MCF 10A (cell line): ENCODE data around the gene EXOC2. TPM values are rescaled to one million over a fixed set of nuclear protein-coding genes. Genes with fewer than 3 reads are reported as not detected.

Experiments
- BruUV-seq: library from RNA; stranded (reverse); fragments of 400-500 nt; replicated peaks from 2 replicates; lab custom pipeline; 2021; lab: Mats Ljungman, UMichigan
- CTCF ChIA-PET: fragments of 300-600 bp; sonication (Branson Sonifier 250); formaldehyde crosslinking; extraction: SDS; loops from one replicate; lab custom pipeline; 2021; ENCODE audit warnings: antibody characterized with exemption, inconsistent platforms; lab: Yijun Ruan, JAX
- POLR2A ChIA-PET: fragments of 300-600, 350-650 bp; sonication (Branson Sonifier 250); formaldehyde crosslinking; extraction: SDS; loops from one replicate; lab custom pipeline; 2020; ENCODE audit warnings: antibody characterized with exemption, inconsistent platforms; lab: Yijun Ruan, JAX
- DNase-seq: peaks from one replicate; pipeline ENCODE4 v3.0.0-alpha.2; 2018; ENCODE audit not compliant: unreplicated experiment
- H3K27ac Mint-ChIP-seq: one replicate; pipeline ENCODE4 v1.8.0; 2022; ENCODE audit warnings: mild to moderate bottlenecking, low read depth, mixed read lengths; ENCODE audit not compliant: unreplicated experiment
- H3K27me3 Mint-ChIP-seq: one replicate; pipeline ENCODE4 v1.8.0; 2022; ENCODE audit warnings: mixed read lengths; ENCODE audit not compliant: insufficient read depth, unreplicated experiment
- H3K36me3 Mint-ChIP-seq: one replicate; pipeline ENCODE4 v1.8.0; 2022; ENCODE audit warnings: mild to moderate bottlenecking, moderate library complexity, mixed read lengths; ENCODE audit not compliant: insufficient read depth, unreplicated experiment
- H3K4me1 Mint-ChIP-seq: one replicate; pipeline ENCODE4 v1.8.0; 2022; ENCODE audit warnings: mixed read lengths; ENCODE audit not compliant: insufficient read depth, unreplicated experiment
- H3K4me3 Mint-ChIP-seq: one replicate; pipeline ENCODE4 v1.8.0; 2022; ENCODE audit warnings: mild to moderate bottlenecking, moderate library complexity, mixed read lengths; ENCODE audit not compliant: unreplicated experiment
- H3K9me3 Mint-ChIP-seq: one replicate; pipeline ENCODE4 v1.8.0; 2022; ENCODE audit warnings: mixed read lengths; ENCODE audit not compliant: unreplicated experiment
- intact Hi-C: fragments of 100-400 bp; cut with micrococcal nuclease; formaldehyde crosslinking; loops from 2 replicates; pipeline ENCODE4 v1.14.1; 2022
- total RNA-seq: library from RNA; stranded (reverse); gene quantifications from 2 replicates; pipeline ENCODE4 v1.2.3, GENCODE V29; 2022
- TF ChIP-seq, protein P1 (sequence below): fragments of 200-600 bp; IDR thresholded peaks from one replicate; pipeline ENCODE4 v1.8.0; 2022; ENCODE audit warnings: antibody characterized with exemption, mild to moderate bottlenecking; ENCODE audit not compliant: unreplicated experiment

EXOC2 gene
- total RNA-seq, 1 experiment from 2014 or later = 14.6 TPM

DNA sequence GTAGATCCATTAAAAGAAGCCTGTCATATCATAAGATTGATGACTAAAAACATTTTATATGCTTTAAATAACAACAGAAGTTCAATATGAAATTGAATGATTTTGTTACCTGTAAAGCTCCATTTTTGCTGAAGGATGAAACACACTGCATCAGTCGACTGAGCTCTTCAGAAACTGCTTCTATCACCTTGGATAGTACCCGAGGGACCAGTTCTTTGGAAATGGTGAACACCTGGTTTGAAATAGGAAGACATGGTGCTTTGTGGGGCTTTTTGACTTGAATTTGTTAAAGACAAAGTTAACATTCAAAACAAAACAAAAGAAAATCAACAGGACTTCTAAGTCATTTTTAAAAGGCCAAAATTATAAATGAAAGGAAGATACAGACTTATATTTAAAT lies 195.7 kb downstream of the EXOC2 start:
- Mint-ChIP-seq H3K4me1 (no peaks in the 10 kb centered on the region), H3K9me3 (no peaks in the 10 kb centered on the region), H3K4me3 (no peak overlapping the region), H3K27ac (no peak overlapping the region), H3K36me3 (peaks cover 30% of the 10 kb centered on the region), H3K27me3 (no peaks in the 10 kb centered on the region)
- CTCF ChIA-PET = no interaction called here
- intact Hi-C loops = no loop called here
- BruUV-seq = no TSS peak
- DNase-seq = no peak
- POLR2A ChIA-PET = interaction anchor here (0.6 kb wide), 1 partner anchor 12 kb away, joined by 3 read pairs; no protein-coding TSS in a partner anchor
- TF ChIP-seq, protein P1, sequence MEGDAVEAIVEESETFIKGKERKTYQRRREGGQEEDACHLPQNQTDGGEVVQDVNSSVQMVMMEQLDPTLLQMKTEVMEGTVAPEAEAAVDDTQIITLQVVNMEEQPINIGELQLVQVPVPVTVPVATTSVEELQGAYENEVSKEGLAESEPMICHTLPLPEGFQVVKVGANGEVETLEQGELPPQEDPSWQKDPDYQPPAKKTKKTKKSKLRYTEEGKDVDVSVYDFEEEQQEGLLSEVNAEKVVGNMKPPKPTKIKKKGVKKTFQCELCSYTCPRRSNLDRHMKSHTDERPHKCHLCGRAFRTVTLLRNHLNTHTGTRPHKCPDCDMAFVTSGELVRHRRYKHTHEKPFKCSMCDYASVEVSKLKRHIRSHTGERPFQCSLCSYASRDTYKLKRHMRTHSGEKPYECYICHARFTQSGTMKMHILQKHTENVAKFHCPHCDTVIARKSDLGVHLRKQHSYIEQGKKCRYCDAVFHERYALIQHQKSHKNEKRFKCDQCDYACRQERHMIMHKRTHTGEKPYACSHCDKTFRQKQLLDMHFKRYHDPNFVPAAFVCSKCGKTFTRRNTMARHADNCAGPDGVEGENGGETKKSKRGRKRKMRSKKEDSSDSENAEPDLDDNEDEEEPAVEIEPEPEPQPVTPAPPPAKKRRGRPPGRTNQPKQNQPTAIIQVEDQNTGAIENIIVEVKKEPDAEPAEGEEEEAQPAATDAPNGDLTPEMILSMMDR = no peak

DNA sequence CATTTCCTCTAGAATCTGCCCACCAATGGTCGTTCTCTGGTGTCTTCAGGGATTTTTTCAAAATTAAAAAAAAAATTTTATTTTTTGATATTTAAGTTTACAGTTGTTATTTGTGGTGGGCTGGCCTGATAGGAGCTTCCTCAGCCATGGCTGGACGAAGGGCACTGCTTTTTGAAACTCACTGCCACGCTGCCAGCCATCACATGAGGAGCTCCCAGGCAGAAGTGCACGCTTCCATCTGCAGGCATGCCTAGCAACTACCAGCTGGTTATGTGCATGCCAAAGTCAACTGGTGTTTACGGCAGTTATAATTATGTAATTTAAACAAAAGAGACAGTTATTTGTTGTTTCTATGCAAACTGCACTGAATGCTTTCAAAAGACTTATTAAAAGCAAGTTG lies 196.3 kb downstream of the EXOC2 start:
- H3K27ac Mint-ChIP-seq = no peak overlapping the region
- H3K36me3 Mint-ChIP-seq = peaks cover 30% of the 10 kb centered on the region
- ChIA-PET CTCF (no interaction called here), POLR2A (no interaction called here)
- TF ChIP-seq, protein P1 = no peak
- DNase-seq = no peak
- H3K9me3 Mint-ChIP-seq = no peaks in the 10 kb centered on the region
- no peaks in the 10 kb centered on the region for H3K4me1 Mint-ChIP-seq
- intact Hi-C loops = no loop called here
- no peak overlapping the region for H3K4me3 Mint-ChIP-seq
- no TSS peak for BruUV-seq
- H3K27me3 Mint-ChIP-seq = no peaks in the 10 kb centered on the region

DNA sequence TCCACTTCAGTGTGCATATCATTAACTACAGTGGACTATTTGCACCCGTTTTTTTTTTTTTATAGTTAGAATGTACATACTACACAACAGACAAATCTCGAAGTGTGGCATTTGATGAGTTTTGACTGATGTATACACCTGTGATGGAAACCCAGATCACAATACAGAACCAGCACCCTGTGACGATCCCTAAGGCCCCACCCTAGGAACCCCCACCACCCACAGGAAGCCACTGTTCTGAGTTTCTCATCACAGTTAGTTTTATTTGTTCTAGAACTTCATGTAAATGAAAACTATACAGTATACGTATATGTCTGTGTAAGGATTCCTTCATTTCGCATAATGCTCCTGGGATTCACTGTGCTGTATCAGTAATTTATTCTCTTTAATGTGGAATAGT lies 198.5 kb downstream of the EXOC2 start:
- Mint-ChIP-seq H3K36me3 (peaks cover 30% of the 10 kb centered on the region), H3K27me3 (no peaks in the 10 kb centered on the region), H3K4me1 (no peaks in the 10 kb centered on the region), H3K9me3 (no peaks in the 10 kb centered on the region), H3K4me3 (no peak overlapping the region), H3K27ac (no peak overlapping the region)
- BruUV-seq = no TSS peak
- intact Hi-C loops = no loop called here
- DNase-seq = no peak
- CTCF ChIA-PET = no interaction called here
- POLR2A ChIA-PET = no interaction called here
- TF ChIP-seq, protein P1 = no peak

DNA sequence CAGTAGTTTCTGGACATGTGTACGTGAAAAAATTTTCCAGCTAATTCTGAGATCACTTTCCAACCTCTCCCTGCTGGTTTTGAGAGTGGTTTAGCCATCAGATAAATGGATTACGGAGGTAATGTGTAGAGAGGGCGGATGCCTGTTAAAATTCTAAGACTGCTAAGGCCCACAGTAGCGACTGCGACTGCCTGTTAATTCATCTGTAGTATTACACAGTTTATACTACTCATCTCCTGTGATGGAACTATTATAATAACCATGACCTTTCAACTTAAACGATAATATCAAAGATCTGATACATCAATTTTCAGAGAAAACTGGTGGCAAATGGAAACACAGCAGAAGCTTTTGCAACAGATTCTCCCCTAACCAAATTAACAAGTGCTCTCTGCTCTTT lies 199.1 kb downstream of the EXOC2 start:
- intact Hi-C loops = no loop called here
- Mint-ChIP-seq H3K4me1 (no peaks in the 10 kb centered on the region), H3K36me3 (peaks cover 30% of the 10 kb centered on the region), H3K27ac (no peak overlapping the region), H3K9me3 (no peaks in the 10 kb centered on the region), H3K27me3 (no peaks in the 10 kb centered on the region), H3K4me3 (no peak overlapping the region)
- BruUV-seq = no TSS peak
- POLR2A ChIA-PET = interaction anchor here (0.5 to 1.1 kb wide), 2 partner anchors 11 to 171 kb away, joined by 3 to 5 read pairs; no protein-coding TSS in a partner anchor
- TF ChIP-seq, protein P1 = no peak
- DNase-seq = no peak
- CTCF ChIA-PET = interaction anchor here (0.6 kb wide), 1 partner anchor 58 kb away, joined by 3 read pairs; no protein-coding TSS in a partner anchor
